GM12873 (cell line): ENCODE data around the gene NHSL2.

Source experiments
- TF ChIP-seq, protein P1 (sequence below): IDR thresholded peaks from 2 replicates; pipeline ENCODE4 v1.5.1; 2012; ENCODE audit warnings: low read depth, mild to moderate bottlenecking, moderate library complexity, low read length, control low read depth; ENCODE audit not compliant: insufficient read depth; ENCODE audit errors: missing control alignments

Gene NHSL2

DNA sequence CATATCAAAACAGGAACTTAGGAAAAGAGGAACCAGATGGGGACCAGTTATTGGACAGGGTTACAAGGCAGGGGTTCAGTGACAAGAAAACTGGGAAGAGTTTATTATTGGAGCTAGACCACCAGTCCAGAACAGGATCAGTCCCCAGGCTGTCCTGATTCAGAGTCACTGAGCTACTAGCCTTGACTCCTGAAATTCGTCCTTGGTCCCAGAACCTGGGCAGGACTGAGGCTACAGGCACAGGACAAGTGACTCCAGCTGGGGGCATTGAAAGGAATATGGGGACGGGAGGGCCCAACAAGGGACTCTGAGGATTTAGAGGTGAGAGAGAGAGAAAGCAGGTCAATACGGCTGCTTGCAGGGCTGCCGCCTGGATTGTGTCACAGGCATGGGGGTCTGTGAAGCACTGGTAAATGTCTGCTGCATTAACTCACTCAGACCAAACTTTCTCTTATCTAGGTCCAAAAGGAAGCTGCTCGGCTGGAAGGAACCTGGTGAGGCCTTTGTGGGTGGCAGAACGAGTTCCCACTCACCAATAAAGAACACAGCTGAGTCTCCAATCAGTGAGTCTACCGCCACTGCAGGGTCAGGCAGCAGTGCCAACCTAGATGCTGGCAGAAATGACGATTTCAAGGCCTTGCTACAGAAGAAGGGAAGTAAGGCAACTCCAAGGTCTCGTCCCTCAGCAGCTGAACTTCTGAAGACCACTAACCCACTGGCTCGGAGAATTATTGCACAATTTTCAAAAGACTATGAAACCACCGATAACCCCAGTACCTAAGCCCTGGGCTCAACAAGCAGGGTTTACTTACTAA is 232.4 kb downstream of the NHSL2 start:
- TF ChIP-seq, protein P1, sequence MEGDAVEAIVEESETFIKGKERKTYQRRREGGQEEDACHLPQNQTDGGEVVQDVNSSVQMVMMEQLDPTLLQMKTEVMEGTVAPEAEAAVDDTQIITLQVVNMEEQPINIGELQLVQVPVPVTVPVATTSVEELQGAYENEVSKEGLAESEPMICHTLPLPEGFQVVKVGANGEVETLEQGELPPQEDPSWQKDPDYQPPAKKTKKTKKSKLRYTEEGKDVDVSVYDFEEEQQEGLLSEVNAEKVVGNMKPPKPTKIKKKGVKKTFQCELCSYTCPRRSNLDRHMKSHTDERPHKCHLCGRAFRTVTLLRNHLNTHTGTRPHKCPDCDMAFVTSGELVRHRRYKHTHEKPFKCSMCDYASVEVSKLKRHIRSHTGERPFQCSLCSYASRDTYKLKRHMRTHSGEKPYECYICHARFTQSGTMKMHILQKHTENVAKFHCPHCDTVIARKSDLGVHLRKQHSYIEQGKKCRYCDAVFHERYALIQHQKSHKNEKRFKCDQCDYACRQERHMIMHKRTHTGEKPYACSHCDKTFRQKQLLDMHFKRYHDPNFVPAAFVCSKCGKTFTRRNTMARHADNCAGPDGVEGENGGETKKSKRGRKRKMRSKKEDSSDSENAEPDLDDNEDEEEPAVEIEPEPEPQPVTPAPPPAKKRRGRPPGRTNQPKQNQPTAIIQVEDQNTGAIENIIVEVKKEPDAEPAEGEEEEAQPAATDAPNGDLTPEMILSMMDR: no peak

GRCh38 chrX:72143609-72143907 is 232.9 kb downstream of the NHSL2 start:
- TF ChIP-seq, protein P1: no peak

DNA sequence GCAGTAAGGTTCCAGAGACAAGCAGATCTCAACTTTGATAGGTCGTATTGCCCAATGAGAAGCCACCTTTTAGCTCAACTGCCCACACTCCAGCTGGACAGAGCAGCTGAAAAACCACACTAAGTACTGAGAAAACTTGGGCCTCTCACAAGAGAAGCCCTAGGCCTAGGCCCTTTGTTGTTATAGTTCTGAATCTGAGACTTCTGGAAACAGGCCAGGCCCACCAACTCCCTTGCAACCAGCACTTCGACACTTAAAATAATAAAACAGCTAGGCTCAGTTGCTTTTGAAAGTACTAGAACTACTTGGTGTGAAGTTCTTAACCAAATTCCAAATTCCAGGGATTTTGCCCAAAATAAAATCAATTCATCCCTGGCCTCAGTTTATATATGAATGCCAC is 234.5 kb downstream of the NHSL2 start:
- TF ChIP-seq, protein P1: no peak

GRCh38 chrX:72146527-72146926 is 235.9 kb downstream of the NHSL2 start:
- TF ChIP-seq, protein P1: no peak

- TF ChIP-seq, protein P1: no peak
These were observed 248.1 kb downstream of the NHSL2 start for GRCh38 chrX:72158773-72159172.

- TF ChIP-seq, protein P1: no peak
These were observed 249.1 kb downstream of the NHSL2 start for GRCh38 chrX:72159769-72160168.

- TF ChIP-seq, protein P1: no peak
These were observed 254.9 kb downstream of the NHSL2 start for GRCh38 chrX:72165551-72165950.
